Measurements from ENCODE around the gene TNFSF8. TPM values are rescaled to one million over a fixed set of nuclear protein-coding genes. Genes with fewer than 3 reads are reported as not detected.

TNFSF8 gene
- total and polyA plus RNA-seq, 2 of the 8 experiments (the other 6 are each of a cell fraction or from before 2014, with no cell fraction given), result not detected

DNA sequence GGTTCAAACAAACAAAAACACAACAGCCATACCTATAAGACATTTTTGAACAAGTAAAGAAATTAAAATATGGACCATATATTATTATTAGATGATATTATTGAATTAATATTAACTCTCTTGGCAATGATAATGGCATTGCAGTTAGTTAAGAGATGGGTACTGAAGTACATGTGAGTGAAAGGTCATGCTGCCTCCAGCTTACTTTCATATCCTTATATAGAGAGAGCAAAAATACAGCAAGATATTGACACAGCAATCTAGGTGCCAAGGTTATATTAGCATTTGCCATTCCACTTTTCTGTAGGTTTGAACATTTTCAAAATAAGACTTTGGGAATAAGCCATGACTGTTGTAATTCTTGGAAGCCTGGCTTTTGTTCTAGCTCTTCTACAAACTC lies 6.1 kb downstream of the TNFSF8 start:
- no peak overlapping the region for H3K4me3 ChIP-seq (ENCODE audit: extremely low read depth in 1 of 4, insufficient read depth in 2 of 4, low read depth in 3 of 4, low read length in 4 of 4)
- H3K36me3 ChIP-seq (ENCODE audit: control insufficient read depth in 2 of 4, insufficient read depth in 4 of 4, low read length in 3 of 4), result peaks cover 0 to 2% (median 0%) of the 10 kb centered on the region in 4 experiments; a peak in 2 of 8 replicates
- H2BK20ac ChIP-seq (ENCODE audit: low read length), result no peak overlapping the region
- no peak overlapping the region for H3K9ac ChIP-seq (replicated peaks in 1 of 4; ENCODE audit: extremely low read depth in 1 of 4, low read depth in 3 of 4, low read length in 3 of 4)
- no peak for FAIRE-seq
- H2BK12ac ChIP-seq (ENCODE audit: low read depth, low read length), result no peak overlapping the region
- CTCF ChIA-PET (ENCODE audit: partially characterized antibody), result interaction anchor here (0.8 to 4.5 kb wide), 10 partner anchors 10 to 669 kb away, joined by 3 to 35 read pairs (median 4); no protein-coding TSS in a partner anchor
- DNase-seq (ENCODE audit: low read depth in 1 of 2, low spot score in 2 of 2), result no peak
- no peak overlapping the region for H4K91ac ChIP-seq (replicated peaks; ENCODE audit: insufficient read length, low read length)
- no peak overlapping the region for H2BK15ac ChIP-seq (ENCODE audit: low read length)
- H2AFZ ChIP-seq (ENCODE audit: low read length), result no peak overlapping the region
- H3K79me1 ChIP-seq (ENCODE audit: low read depth, low read length), result no peaks in the 10 kb centered on the region
- no peak overlapping the region for H3K56ac ChIP-seq (replicated peaks; ENCODE audit: insufficient read length, low read depth, low read length)
- no peak overlapping the region for H3K4me2 ChIP-seq (ENCODE audit: insufficient read depth in 1 of 2, low read depth in 2 of 2, low read length in 2 of 2)
- H2BK120ac ChIP-seq (replicated peaks; ENCODE audit: low read depth, low read length), result no peak overlapping the region
- no peaks in the 10 kb centered on the region for H3K79me2 ChIP-seq (ENCODE audit: control insufficient read depth in 1 of 2, insufficient read depth in 2 of 2, low read length in 2 of 2)
- H3K23me2 ChIP-seq (ENCODE audit: low read depth, low read length), result no peaks in the 10 kb centered on the region
- peaks cover 4 to 13% of the 10 kb centered on the region in 2 experiments for H4K20me1 ChIP-seq (replicated peaks in 1 of 2; ENCODE audit: control insufficient read depth in 1 of 2, insufficient read depth in 2 of 2, low read length in 2 of 2)
- peaks cover 0 to 4% (median 1%) of the 10 kb centered on the region in 4 experiments; a peak in 3 of 7 replicates for H3K4me1 ChIP-seq (replicated peaks in 1 of 4; ENCODE audit: control insufficient read depth in 3 of 4, insufficient read depth in 4 of 4, low read length in 3 of 4)
- POLR2A ChIA-PET (ENCODE audit: partially characterized antibody), result no interaction called here
- no peak overlapping the region for H2AK5ac ChIP-seq (ENCODE audit: low read depth, low read length)
- H3K9me3 ChIP-seq (ENCODE audit: insufficient read depth in 2 of 2, low read depth in 1 of 2, low read length in 1 of 2), result no peaks in the 10 kb centered on the region
- H3K4ac ChIP-seq (replicated peaks; ENCODE audit: insufficient read length, low read depth, low read length), result no peak overlapping the region
- no peak overlapping the region for H3K23ac ChIP-seq (ENCODE audit: insufficient read length)
- no peak overlapping the region for H2BK5ac ChIP-seq (ENCODE audit: low read depth, low read length)
- peaks cover 65 to 87% (median 87%) of the 10 kb centered on the region in 4 experiments for H3K27me3 ChIP-seq (replicated peaks in 1 of 4; ENCODE audit: control insufficient read depth in 3 of 4, extremely low read depth in 1 of 4, insufficient read depth in 3 of 4, low read length in 3 of 4)
- H3K18ac ChIP-seq (ENCODE audit: extremely low read depth, low read length), result no peak overlapping the region
- no peak overlapping the region for H3K14ac ChIP-seq (ENCODE audit: insufficient read length)
- no peak overlapping the region for H3K27ac ChIP-seq (ENCODE audit: low read depth, low read length)
- no peak overlapping the region for H4K8ac ChIP-seq (ENCODE audit: extremely low read depth, insufficient read depth, low read length)
- no peak overlapping the region for H4K5ac ChIP-seq (ENCODE audit: insufficient read length, low read depth, low read length)
- TF ChIP-seq CBX5 (IDR thresholded peaks at IDR 0.05; ENCODE audit: low read depth, low read length), result no peak
- no peak for TF ChIP-seq POU5F1 (IDR thresholded peaks at IDR 0.05; ENCODE audit: low read depth, low read length)

Data from H1 (cell line).